HG02852 (cell line): ENCODE data around the gene SLC22A23.

ENCODE experiments used
- ATAC-seq: cut with Tn5 transposase; IDR thresholded peaks from one replicate; pipeline ENCODE4 v1.9.1; 2021; ENCODE audit warnings: mild to moderate bottlenecking, moderate library complexity; ENCODE audit not compliant: unreplicated experiment

The SLC22A23 gene

GRCh38 chr6:3339811-3340210 is 117.0 kb downstream of the SLC22A23 start:
- ATAC-seq = no peak

GRCh38 chr6:3337521-3338350 is 119.1 kb downstream of the SLC22A23 start:
- peak; percentile 37 for ATAC-seq

GRCh38 chr6:3336859-3337515 is 119.9 kb downstream of the SLC22A23 start:
- ATAC-seq = no peak

GRCh38 chr6:3336066-3336786 is 120.6 kb downstream of the SLC22A23 start:
- ATAC-seq = no peak

- ATAC-seq = no peak
These were observed 121.7 kb downstream of the SLC22A23 start for GRCh38 chr6:3335169-3335568.

- no peak for ATAC-seq
These were observed 122.3 kb downstream of the SLC22A23 start for GRCh38 chr6:3334555-3334954.

- ATAC-seq = peak; percentile 69
These were observed 123.6 kb downstream of the SLC22A23 start for GRCh38 chr6:3333263-3333662.

GRCh38 chr6:3331971-3332370 is 124.9 kb downstream of the SLC22A23 start:
- ATAC-seq = no peak

GRCh38 chr6:3331494-3331893 is 125.4 kb downstream of the SLC22A23 start:
- ATAC-seq = no peak

- ATAC-seq = no peak
These were observed 126.7 kb downstream of the SLC22A23 start for GRCh38 chr6:3330199-3330598.

- no peak for ATAC-seq
These were observed 127.3 kb downstream of the SLC22A23 start for GRCh38 chr6:3329393-3330051.

GRCh38 chr6:3328796-3329195 is 128.1 kb downstream of the SLC22A23 start:
- no peak for ATAC-seq

GRCh38 chr6:3328145-3328544 is 128.7 kb downstream of the SLC22A23 start:
- ATAC-seq = no peak

GRCh38 chr6:3327403-3327802 is 129.4 kb downstream of the SLC22A23 start:
- ATAC-seq = no peak

- ATAC-seq = no peak
These were observed 129.9 kb downstream of the SLC22A23 start for GRCh38 chr6:3326981-3327380.

GRCh38 chr6:3326184-3326971 is 130.5 kb downstream of the SLC22A23 start:
- no peak for ATAC-seq

GRCh38 chr6:3325210-3325609 is 131.6 kb downstream of the SLC22A23 start:
- ATAC-seq = no peak

GRCh38 chr6:3324262-3324942 is 132.4 kb downstream of the SLC22A23 start:
- ATAC-seq = peak; percentile 88

GRCh38 chr6:3323696-3324261 is 133.1 kb downstream of the SLC22A23 start:
- no peak for ATAC-seq
